IMR-90 (cell line): Measurements from ENCODE around the gene XDH. TPM values are rescaled to one million over a fixed set of nuclear protein-coding genes. Genes with fewer than 3 reads are reported as not detected.

Experiments used
- ATAC-seq: fragments of 200-7000 bp; cut with Tn5 transposase; 2 replicates; pipeline ENCODE4 v1.9.1; 2020; ENCODE audit warnings: low read depth, mild to moderate bottlenecking, moderate library complexity
- BruUV-seq: library from RNA; stranded (reverse); fragments of 400-500 nt; replicated peaks from 2 replicates; lab custom pipeline; 2021; lab: Mats Ljungman, UMichigan
- CTCF ChIA-PET: fragments of 300-600 bp; formaldehyde crosslinking; extraction: SDS; loops from one replicate; lab custom pipeline; 2021; ENCODE audit warnings: antibody characterized with exemption; lab: Yijun Ruan, JAX
- POLR2A ChIA-PET: fragments of 300-600 bp; sonication (Branson Sonifier 250); formaldehyde crosslinking; loops from one replicate; lab custom pipeline; 2022; ENCODE audit warnings: antibody characterized with exemption; ENCODE audit not compliant: unreplicated experiment; lab: Charles Lee
- DNase-seq: peaks from one replicate; pipeline ENCODE4 v3.0.0; 2013
- H2AFZ ChIP-seq: replicated peaks from 2 replicates; pipeline ENCODE3; 2013; ENCODE audit warnings: low read length, mild to moderate bottlenecking; ENCODE audit not compliant: poor library complexity
- H2AK5ac ChIP-seq: 2 replicates; pipeline ENCODE4 v1.6.1; 2013; ENCODE audit warnings: low read depth, low read length, inconsistent platforms
- H2AK9ac ChIP-seq: replicated peaks from 2 replicates; pipeline ENCODE3; 2013; ENCODE audit warnings: mild to moderate bottlenecking, low read depth, low read length, moderate library complexity; ENCODE audit not compliant: poor library complexity
- H2BK120ac ChIP-seq: 2 replicates; pipeline ENCODE4 v1.6.1; 2013; ENCODE audit warnings: low read depth, low read length, inconsistent platforms
- H2BK15ac ChIP-seq: 3 replicates; pipeline ENCODE4 v1.6.1; 2013; ENCODE audit warnings: low read depth, low read length, inconsistent platforms
- H2BK20ac ChIP-seq: 2 replicates; pipeline ENCODE4 v1.6.1; 2013; ENCODE audit warnings: low read depth, mild to moderate bottlenecking, inconsistent platforms, low read length, moderate library complexity
- H2BK5ac ChIP-seq: 2 replicates; pipeline ENCODE4 v1.6.1; 2013; ENCODE audit warnings: mild to moderate bottlenecking, low read depth, low read length, inconsistent platforms; ENCODE audit not compliant: poor library complexity, severe bottlenecking
- H3K14ac ChIP-seq: replicated peaks from 2 replicates; pipeline ENCODE4 v1.6.1; 2013; ENCODE audit warnings: low read depth, low read length, inconsistent platforms
- H3K18ac ChIP-seq: 2 replicates; pipeline ENCODE4 v1.6.1; 2013; ENCODE audit warnings: low read depth, low read length, control low read depth
- H3K23ac ChIP-seq: 2 replicates; pipeline ENCODE4 v1.6.1; 2013; ENCODE audit warnings: low read depth, low read length, inconsistent platforms
- H3K27ac ChIP-seq: 2 replicates; pipeline ENCODE4 v1.5.1; 2013; ENCODE audit warnings: mild to moderate bottlenecking, control low read depth, low read length; ENCODE audit not compliant: insufficient read depth
- H3K27me3 ChIP-seq: 2 replicates; pipeline ENCODE4 v1.6.1; 2013; ENCODE audit warnings: low read length; ENCODE audit not compliant: control insufficient read depth, insufficient read depth
- H3K36me3 ChIP-seq: 2 replicates; pipeline ENCODE4 v1.6.1; 2013; ENCODE audit warnings: low read length, mixed read lengths; ENCODE audit not compliant: control insufficient read depth, insufficient read depth
- H3K4ac ChIP-seq: 2 replicates; pipeline ENCODE4 v1.6.1; 2013; ENCODE audit warnings: low read depth, low read length, inconsistent platforms
- H3K4me1 ChIP-seq: 2 replicates; pipeline ENCODE4 v1.6.1; 2013; ENCODE audit warnings: low read length, mixed read lengths; ENCODE audit not compliant: control insufficient read depth, insufficient read depth
- H3K4me2 ChIP-seq: 2 replicates; pipeline ENCODE4 v1.6.1; 2013; ENCODE audit warnings: low read depth, mild to moderate bottlenecking, control low read depth, low read length, moderate library complexity
- H3K4me3 ChIP-seq: 2 replicates; pipeline ENCODE4 v1.5.1; 2013; ENCODE audit warnings: low read depth, mild to moderate bottlenecking, control low read depth, low read length, moderate library complexity; ENCODE audit not compliant: insufficient read depth
- H3K56ac ChIP-seq: 2 replicates; pipeline ENCODE4 v1.6.1; 2013; ENCODE audit warnings: low read length, inconsistent platforms; ENCODE audit not compliant: insufficient read depth; ENCODE audit errors: extremely low read depth
- H3K79me1 ChIP-seq, 2 experiments: 2 replicates each; pipeline ENCODE4 v1.6.1; 2013; ENCODE audit warnings: low read length in 2 of 2, inconsistent platforms in 1 of 2, low read depth in 1 of 2
- H3K9ac ChIP-seq: 2 replicates; pipeline ENCODE4 v1.6.1; 2013; ENCODE audit warnings: low read depth, low read length, control low read depth
- H3K9me1 ChIP-seq: 2 replicates; pipeline ENCODE4 v1.6.1; 2013; ENCODE audit warnings: low read length, inconsistent platforms; ENCODE audit not compliant: insufficient read depth
- H3K9me3 ChIP-seq: 2 replicates; pipeline ENCODE4 v1.6.1; 2013; ENCODE audit warnings: low read length; ENCODE audit not compliant: control insufficient read depth, insufficient read depth
- H4K20me1 ChIP-seq: 2 replicates; pipeline ENCODE4 v1.6.1; 2013; ENCODE audit warnings: low read length, inconsistent platforms; ENCODE audit not compliant: insufficient read depth
- H4K5ac ChIP-seq: 2 replicates; pipeline ENCODE4 v1.6.1; 2013; ENCODE audit warnings: mild to moderate bottlenecking, low read depth, low read length, control low read depth
- H4K8ac ChIP-seq, 2 experiments: 2 replicates each; pipeline ENCODE4 v1.6.1; 2013; ENCODE audit warnings: low read depth in 2 of 2, low read length in 2 of 2, control low read depth in 1 of 2, inconsistent platforms in 1 of 2
- H4K91ac ChIP-seq: 2 replicates; pipeline ENCODE4 v1.6.1; 2013; ENCODE audit warnings: low read depth, low read length, inconsistent platforms; ENCODE audit not compliant: insufficient read depth
- MAFK ChIP-seq: IDR thresholded peaks from 2 replicates; pipeline ENCODE4 v1.6.1; 2012; ENCODE audit warnings: low read depth, low read length, improper control_type of control experiment
- NFE2L2 ChIP-seq: fragments of 150-350 bp; IDR thresholded peaks from 2 replicates; pipeline ENCODE4 v1.6.1; 2016; ENCODE audit warnings: low read depth, mild to moderate bottlenecking, low read length
- SMC3 ChIP-seq: fragments of 150-350 bp; IDR thresholded peaks from 2 replicates; pipeline ENCODE4 v1.6.1; 2016; ENCODE audit warnings: low read depth, mild to moderate bottlenecking, antibody characterized with exemption, low read length, moderate library complexity
- WGBS, 2 experiments: methylation state at CpG; one replicate each; pipeline versions ENCODE4 v1.1.5 to v1.1.7; 2013; ENCODE audit warnings: missing lambda C conversion rate in 2 of 2; ENCODE audit not compliant: insufficient read length in 1 of 2; ENCODE audit errors: extremely low coverage in 2 of 2; 5-methylcytosine and 5-hydroxymethylcytosine counted together
- dilution Hi-C: fragments of 300-500 bp; cut with HindIII; formaldehyde crosslinking; loops from one replicate; pipeline ENCODE4 v1.14.3; 2018; ENCODE audit warnings: low sequenced_read_pairs; ENCODE audit not compliant: unreplicated experiment
- in situ Hi-C: fragments of 300-500 bp; cut with MboI; formaldehyde crosslinking; loops from 3 replicates; pipeline ENCODE4 v1.14.3; 2019; ENCODE audit warnings: low sequenced_read_pairs, inconsistent platforms, mixed read lengths
- intact Hi-C: fragments of 100-400 bp; cut with micrococcal nuclease; formaldehyde crosslinking; loops from 2 replicates; pipeline ENCODE4 v1.10.0; 2022
- polyA plus RNA-seq, 3 experiments: library from polyadenylated mRNA; depleted of rRNA; stranded (reverse); fragments of >200 nt; gene quantifications; 2 replicates each; pipeline ENCODE4 v1.2.3, GENCODE V29; 2012; ENCODE audit warnings: low replicate concordance in 1 of 3
- total RNA-seq: library from RNA; depleted of rRNA; stranded (reverse); fragments of >200 nt; gene quantifications from 2 replicates; pipeline ENCODE4 v1.2.3, GENCODE V29; 2012
- TF ChIP-seq, protein P1 (sequence below): fragments of 150-350 bp; IDR thresholded peaks from 2 replicates; pipeline ENCODE4 v1.6.1; 2016; ENCODE audit warnings: low read depth, mild to moderate bottlenecking, low read length, moderate library complexity, borderline replicate concordance
- TF ChIP-seq, protein P2 (sequence below): fragments of 150-350 bp; IDR thresholded peaks from 2 replicates; pipeline ENCODE4 v1.6.1; 2017; ENCODE audit warnings: mild to moderate bottlenecking, antibody characterized with exemption, low read length, low read depth

The XDH gene
- total and polyA plus RNA-seq, 2 of the 4 experiments (the other 2 are of a cell fraction) = 0.46 to 1.1 TPM

DNA sequence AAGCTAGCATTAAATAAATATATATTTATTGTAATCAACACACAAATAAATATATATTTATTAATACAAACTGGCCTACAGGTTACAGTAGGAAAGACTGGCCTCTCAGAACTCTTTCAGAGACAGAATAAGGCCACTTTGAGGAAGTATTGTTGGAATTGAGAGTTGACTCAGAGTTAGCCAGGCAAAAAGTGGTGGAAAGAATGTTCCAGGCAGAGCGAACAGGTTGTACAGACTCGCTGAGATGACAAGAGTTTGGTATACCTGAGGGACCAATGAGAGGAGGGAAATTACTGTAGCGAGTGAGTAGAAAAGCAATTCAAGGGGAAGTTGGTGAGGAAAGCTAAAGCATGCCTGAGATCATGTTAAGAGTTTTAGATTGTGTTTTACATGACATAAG lies 19.0 kb upstream of the XDH start:
- H3K4me3 ChIP-seq = no peak overlapping the region
- in situ Hi-C loops (no loop called here), dilution Hi-C loops (no loop called here), intact Hi-C loops (loop anchor here (10.0 kb wide), 1 partner anchor 719 kb away; no protein-coding TSS in a partner anchor)
- no peak overlapping the region for H2AK9ac ChIP-seq
- TF ChIP-seq, protein P1, sequence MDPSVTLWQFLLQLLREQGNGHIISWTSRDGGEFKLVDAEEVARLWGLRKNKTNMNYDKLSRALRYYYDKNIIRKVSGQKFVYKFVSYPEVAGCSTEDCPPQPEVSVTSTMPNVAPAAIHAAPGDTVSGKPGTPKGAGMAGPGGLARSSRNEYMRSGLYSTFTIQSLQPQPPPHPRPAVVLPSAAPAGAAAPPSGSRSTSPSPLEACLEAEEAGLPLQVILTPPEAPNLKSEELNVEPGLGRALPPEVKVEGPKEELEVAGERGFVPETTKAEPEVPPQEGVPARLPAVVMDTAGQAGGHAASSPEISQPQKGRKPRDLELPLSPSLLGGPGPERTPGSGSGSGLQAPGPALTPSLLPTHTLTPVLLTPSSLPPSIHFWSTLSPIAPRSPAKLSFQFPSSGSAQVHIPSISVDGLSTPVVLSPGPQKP = no peak
- TF ChIP-seq NFE2L2 (no peak), MAFK (no peak), SMC3 (no peak)
- TF ChIP-seq, protein P2, sequence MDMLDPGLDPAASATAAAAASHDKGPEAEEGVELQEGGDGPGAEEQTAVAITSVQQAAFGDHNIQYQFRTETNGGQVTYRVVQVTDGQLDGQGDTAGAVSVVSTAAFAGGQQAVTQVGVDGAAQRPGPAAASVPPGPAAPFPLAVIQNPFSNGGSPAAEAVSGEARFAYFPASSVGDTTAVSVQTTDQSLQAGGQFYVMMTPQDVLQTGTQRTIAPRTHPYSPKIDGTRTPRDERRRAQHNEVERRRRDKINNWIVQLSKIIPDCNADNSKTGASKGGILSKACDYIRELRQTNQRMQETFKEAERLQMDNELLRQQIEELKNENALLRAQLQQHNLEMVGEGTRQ = no peak
- H2AFZ ChIP-seq = no peak overlapping the region
- no peaks in the 10 kb centered on the region for H3K4me1 ChIP-seq
- H3K4me2 ChIP-seq = no peak overlapping the region
- no peak overlapping the region for H3K9ac ChIP-seq
- no peak overlapping the region for H2BK5ac ChIP-seq
- DNase-seq (no peak), ATAC-seq (no peak)
- no peak overlapping the region for H2BK15ac ChIP-seq
- no peak overlapping the region for H2AK5ac ChIP-seq
- no peak overlapping the region for H4K91ac ChIP-seq
- H3K23ac ChIP-seq = no peak overlapping the region
- ChIA-PET POLR2A (no interaction called here), CTCF (no interaction called here)
- H2BK20ac ChIP-seq = no peak overlapping the region
- H3K27me3 ChIP-seq = no peaks in the 10 kb centered on the region; the same call in 1 of the 2 replicates
- no peak overlapping the region for H3K27ac ChIP-seq
- no peak overlapping the region for H3K56ac ChIP-seq
- WGBS, 2 experiments = 81% methylated on average over 3 of the region's 3 CpGs; no CpG with 5 or more reads in 1 of the 2 experiments
- no peak overlapping the region for H4K5ac ChIP-seq
- no peak overlapping the region for H2BK120ac ChIP-seq
- H4K20me1 ChIP-seq = no peaks in the 10 kb centered on the region
- H3K36me3 ChIP-seq = no peaks in the 10 kb centered on the region
- no peak overlapping the region for H3K4ac ChIP-seq
- H3K9me1 ChIP-seq = no peaks in the 10 kb centered on the region
- H3K9me3 ChIP-seq = no peaks in the 10 kb centered on the region
- no peaks in the 10 kb centered on the region for H3K79me1 ChIP-seq
- no peak overlapping the region for H3K14ac ChIP-seq
- no peak overlapping the region for H3K18ac ChIP-seq
- H4K8ac ChIP-seq = no peak overlapping the region
- no TSS peak for BruUV-seq
